Fibroblast of the aortic adventitia (primary cell): ENCODE measurements around the gene TXNRD2. TPM values are rescaled to one million over a fixed set of nuclear protein-coding genes. Genes with fewer than 3 reads are reported as not detected.
A peak's percentile ranks its signal among the peaks of the same experiment; 100 is the strongest.

ENCODE experiments used
- DNase-seq: peaks from one replicate; pipeline ENCODE4 v3.0.0-alpha.2; 2010; ENCODE audit warnings: low read depth
- H3K4me3 ChIP-seq: 2 replicates; pipeline ENCODE4 v1.5.1; 2011; ENCODE audit warnings: low read depth, mild to moderate bottlenecking, control low read depth, low read length, moderate library complexity
- CTCF ChIP-seq: IDR thresholded peaks from 2 replicates; pipeline ENCODE4 v1.5.1; 2011; ENCODE audit warnings: mild to moderate bottlenecking, low read length, control low read depth, inconsistent platforms; ENCODE audit not compliant: insufficient read depth
- total RNA-seq: library from RNA; depleted of rRNA; stranded (reverse); fragments of >200 nt; gene quantifications from 2 replicates; pipeline ENCODE4 v1.2.3, GENCODE V29; 2012; ENCODE audit warnings: low replicate concordance

TXNRD2 gene
- total RNA-seq, 1 donor: 16.4 TPM

GRCh38 chr22:19966908-19967750, 25.5 kb upstream of the TXNRD2 start:
- DNase-seq: no peak
- H3K4me3 ChIP-seq: no peak overlapping the region
- TF ChIP-seq CTCF: no peak

- no peak for DNase-seq
- no peak overlapping the region for H3K4me3 ChIP-seq
- TF ChIP-seq CTCF: peak; percentile 41
These were observed 24.4 kb upstream of the TXNRD2 start for GRCh38 chr22:19965771-19966709.

GRCh38 chr22:19964701-19965386, 23.2 kb upstream of the TXNRD2 start:
- DNase-seq: no peak
- H3K4me3 ChIP-seq: no peak overlapping the region
- TF ChIP-seq CTCF: no peak

GRCh38 chr22:19963863-19964642, 22.4 kb upstream of the TXNRD2 start:
- TF ChIP-seq CTCF: no peak
- DNase-seq: no peak
- H3K4me3 ChIP-seq: no peak overlapping the region

- no peak for TF ChIP-seq CTCF
- no peak overlapping the region for H3K4me3 ChIP-seq
- DNase-seq: peak; percentile 36
These were observed 21.5 kb upstream of the TXNRD2 start for GRCh38 chr22:19962909-19963806.
